Heart right ventricle (tissue), 16 donors: Measurements from ENCODE around the gene ELMO1. TPM values are rescaled to one million over a fixed set of nuclear protein-coding genes. Genes with fewer than 3 reads are reported as not detected.

ENCODE experiments used
- ATAC-seq, 8 donors: fragments of 200-7000 bp; cut with Tn5 transposase; one replicate each; pipeline ENCODE4 v1.9.1; 2020; ENCODE audit warnings: mild to moderate bottlenecking in 8 of 8, moderate library complexity in 8 of 8, moderate number of reproducible peaks in 1 of 8
- DNase-seq, 2 donors: peaks; one replicate each; pipeline ENCODE4 v3.0.0-alpha.2; 2020
- H3K27ac ChIP-seq, 10 donors: fragments of 200-600 bp; sonication (generic) in 2 of 10; one replicate each; pipeline versions ENCODE4 v1.5.0 to v1.8.0; 2020 to 2022; ENCODE audit warnings: mild to moderate bottlenecking in 3 of 10
- H3K27me3 ChIP-seq, 7 donors: fragments of 200-600 bp; one replicate each; pipeline ENCODE4 v1.8.0; 2021 to 2022; ENCODE audit warnings: mild to moderate bottlenecking in 2 of 7
- H3K36me3 ChIP-seq, 9 donors: fragments of 200-600 bp; sonication (generic) in 1 of 9; one replicate each; pipeline versions ENCODE4 v1.5.0 to v1.8.0; 2020 to 2022; ENCODE audit warnings: mild to moderate bottlenecking in 2 of 9
- H3K4me1 ChIP-seq, 9 donors: fragments of 200-600 bp; sonication (generic) in 1 of 9; one replicate each; pipeline versions ENCODE4 v1.5.0 to v1.8.0; 2020 to 2022; ENCODE audit warnings: mild to moderate bottlenecking in 4 of 9
- H3K4me3 ChIP-seq, 10 donors: fragments of 200-600 bp; sonication (generic) in 2 of 10; one replicate each; pipeline versions ENCODE4 v1.5.0 to v1.8.0; 2020 to 2022; ENCODE audit warnings: mild to moderate bottlenecking in 7 of 10, moderate library complexity in 2 of 10
- H3K9me3 ChIP-seq, 11 donors: fragments of 200-600 bp in 10 of 11; sonication (generic) in 2 of 11; one replicate each; pipeline versions ENCODE4 v1.5.0 to v1.8.0; 2013 to 2022; ENCODE audit warnings: mild to moderate bottlenecking in 2 of 11, control low read depth in 1 of 11, moderate library complexity in 1 of 11
- CTCF ChIP-seq, 9 donors: fragments of 200-600 bp; sonication (generic) in 2 of 9; IDR thresholded peaks; one replicate each; pipeline versions ENCODE4 v1.5.0 to v1.8.0; 2021 to 2022; ENCODE audit warnings: antibody characterized with exemption in 9 of 9, mild to moderate bottlenecking in 5 of 9, moderate library complexity in 1 of 9
- WGBS, 2 donors: extraction: QIAGEN DNeasy Blood & Tissue Kit; methylation state at CpG; one replicate each; pipeline ENCODE4 v1.1.7; 2013; ENCODE audit warnings: inconsistent platforms in 1 of 2; 5-methylcytosine and 5-hydroxymethylcytosine counted together
- intact Hi-C, 10 donors: fragments of 100-400 bp; cut with DNase I; formaldehyde crosslinking; loops; one replicate each; pipeline versions ENCODE4 v1.11.1 to v1.14.2; 2022
- polyA plus RNA-seq, 2 donors: library from polyadenylated mRNA; stranded (reverse); fragments of 200-250 nt; gene quantifications; one replicate each; pipeline ENCODE4 v1.2.3, GENCODE V29; 2013
- total RNA-seq, 10 donors: library from RNA; stranded (reverse); fragmentation: NEBNext Ultra II Directional in 3 of 10; extraction: Animal tissue kit (Norgen Biotek cat#: 25700) in 3 of 10; gene quantifications; one replicate each; pipeline versions ENCODE4 v1.2.1 to v1.2.4, GENCODE V29; 2021 to 2023
- donor health status: Arrhythmogenic right ventricular cardiomyopathy.
- donor health status: ischemic (EF 13 %, LVEDD 7.1; RV severe dilation, severe dysfunction).
- donor health status: healthy with polysubstance abuse.
- donor health status: DM: no; HTN: yes; CAD: no.
- donor health status: DM: no; HTN: no; CAD: no.
- donor health status: ischemic (EF 25% LVEDD 6.9; RV normal size, moderate dysfunction).
- donor health status: ischemic (EF 25% LVEDD 5.7; RV mildly dilated, moderate dysfunction).
- donor health status: healthy.
- donor health status: DM: yes; HTN: yes; CAD: no.
- donor health status: Ischemic cardiomyopathy.
- donor health status: ischemic (EF 35%, LVEDD 5.7; RV mildly dilated, moderate dysfunction).
- donor health status: nonischemic (EF 11% LVEDD 7.7; RV severe dilation, severe dysfunction).
- donor health status: DM: yes; HTN: yes; CAD: no.
- donor health status: PGD.
- donor health status: ischemic (EF 29% LVEDD 5.4; RV normal size, mild dysfunction).
- donor health status: nonischemic (EF 23%, LVEDD 6.1; RV moderate dilation, normal function).

The ELMO1 gene
- total and polyA plus RNA-seq, 12 donors: 8.5 to 18.0 (median 13.9) TPM

- H3K27ac ChIP-seq: peak overlapping the region in 6 of 10 donors; percentile 8 to 66 (median 38)
- H3K4me1 ChIP-seq: peaks cover 0 to 58% (median 32%) of the 10 kb centered on the region in 9 donors
- H3K4me3 ChIP-seq: no peak overlapping the region
- H3K27me3 ChIP-seq: peaks cover 0 to 4% (median 0%) of the 10 kb centered on the region in 7 donors
- no peaks in the 10 kb centered on the region for H3K9me3 ChIP-seq
- intact Hi-C loops: no loop called here
- TF ChIP-seq CTCF (IDR thresholded peaks at IDR 0.05): no peak
- H3K36me3 ChIP-seq: no peaks in the 10 kb centered on the region
- WGBS, 2 donors: 24 to 39% methylated on average over 6 of the region's 6 CpGs
- ATAC-seq (peak in 6 of 8 donors; percentile 9 to 43 (median 26)), DNase-seq (no peak)
Measured at GRCh38 chr7:37420946-37421695, 27.5 kb downstream of the ELMO1 start.

- Histone ChIP-seq H3K4me3 (no peak overlapping the region), H3K36me3 (no peaks in the 10 kb centered on the region), H3K4me1 (peaks cover 0 to 57% (median 32%) of the 10 kb centered on the region in 9 donors), H3K27me3 (no peaks in the 10 kb centered on the region), H3K27ac (no peak overlapping the region), H3K9me3 (no peaks in the 10 kb centered on the region)
- no peak for TF ChIP-seq CTCF (IDR thresholded peaks at IDR 0.05)
- ATAC-seq: no peak
- intact Hi-C loops: no loop called here
- DNase-seq: no peak
Measured at GRCh38 chr7:37419496-37419895, 29.2 kb downstream of the ELMO1 start.

GRCh38 chr7:37418381-37418780, 30.3 kb downstream of the ELMO1 start:
- 89 to 93% methylated on average over 6 of the region's 6 CpGs for WGBS, 2 donors
- no peak for ATAC-seq
- intact Hi-C loops: no loop called here

GRCh38 chr7:37417107-37417474, 31.6 kb downstream of the ELMO1 start:
- Histone ChIP-seq H3K36me3 (no peaks in the 10 kb centered on the region), H3K27ac (no peak overlapping the region), H3K4me1 (peaks cover 0 to 39% (median 23%) of the 10 kb centered on the region in 9 donors), H3K9me3 (peaks cover 0 to 10% (median 0%) of the 10 kb centered on the region in 11 donors), H3K4me3 (no peak overlapping the region), H3K27me3 (no peaks in the 10 kb centered on the region)
- intact Hi-C loops: no loop called here
- 78 to 79% methylated on average over 10 of the region's 10 CpGs for WGBS, 2 donors
- no peak for TF ChIP-seq CTCF (IDR thresholded peaks at IDR 0.05)
- ATAC-seq: no peak
- DNase-seq: no peak

More at GRCh38 chr7:37418381-37418780, 30.3 kb downstream of the ELMO1 start:
- Histone ChIP-seq H3K4me3 (no peak overlapping the region), H3K27ac (no peak overlapping the region), H3K4me1 (peaks cover 0 to 52% (median 32%) of the 10 kb centered on the region in 9 donors), H3K27me3 (no peaks in the 10 kb centered on the region), H3K36me3 (no peaks in the 10 kb centered on the region), H3K9me3 (no peaks in the 10 kb centered on the region)
- DNase-seq: no peak
- no peak for TF ChIP-seq CTCF (IDR thresholded peaks at IDR 0.05)
